SU-DHL-6 (cell line): ENCODE data around the gene IGF2R.

ENCODE experiments used
- CTCF ChIP-seq: fragments of 200-600 bp; sonication (generic); IDR thresholded peaks from one replicate; pipeline ENCODE4 v1.5.1; 2017; ENCODE audit warnings: antibody characterized with exemption, mild to moderate bottlenecking, low read length, moderate library complexity; ENCODE audit not compliant: insufficient read depth, poor library complexity, severe bottlenecking
- EZH2phosphoT487 ChIP-seq: fragments of 200-600 bp; sonication (generic), shearing (Covaris generic); conservative IDR thresholded peaks from 2 replicates; pipeline ENCODE4 v1.6.1; 2018; ENCODE audit warnings: mild to moderate bottlenecking, antibody characterized with exemption, low read length, moderate library complexity, mixed read lengths

DNA sequence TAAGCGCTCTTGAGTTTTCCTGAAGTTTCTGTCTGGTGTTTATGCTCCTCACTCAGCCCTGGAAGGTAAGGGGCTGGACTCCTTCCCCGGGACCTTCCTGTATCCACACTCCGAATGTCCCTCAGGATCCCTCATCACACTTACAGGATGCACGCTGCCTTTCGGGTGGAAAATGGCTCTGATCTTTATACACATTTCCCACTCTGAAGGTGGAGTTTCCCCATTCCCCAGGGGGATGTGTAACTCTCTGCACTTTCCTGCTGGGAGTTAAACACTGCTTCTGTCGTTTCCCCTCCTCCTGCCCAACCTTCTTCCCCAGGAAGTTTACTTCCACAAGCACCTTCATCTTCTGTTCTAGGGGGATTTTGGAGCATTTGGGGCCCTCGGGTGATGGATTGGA is 17.1 kb upstream of the IGF2R start:
- TF ChIP-seq CTCF: no peak
- no peak for TF ChIP-seq EZH2phosphoT487
